Activated CD4-positive, CD25-positive, alpha-beta regulatory T cell (primary cell): ENCODE data around the gene SMIM10L1.

Source experiments
- DNase-seq, 4 experiments: peaks; one replicate each; lab custom pipeline; 2025; lab: John Stamatoyannopoulos, UW

SMIM10L1 gene

GRCh38 chr12:11186837-11187236, 15.8 kb downstream of the SMIM10L1 start, which contains the start of gene TAS2R42:
TAS2R42 (minus strand) TSS chr12:11186937; CDS start chr12:11186937, 0 bp downstream.
- DNase-seq: no peak

GRCh38 chr12:11202811-11203210, 31.8 kb downstream of the SMIM10L1 start:
- no peak for DNase-seq

- DNase-seq: no peak
Measured at GRCh38 chr12:11204173-11204572, 33.2 kb downstream of the SMIM10L1 start.

- DNase-seq: no peak
Measured at GRCh38 chr12:11209113-11209512, 38.1 kb downstream of the SMIM10L1 start.
